Mammary epithelial cell (primary cell): Measurements from ENCODE around the gene MAGEA2.
"Not testable (repeated sequence)": the region's sequence is repeated elsewhere in the genome, so short reads cannot be mapped to it uniquely, and the experiment has no call there.

Source experiments
- CTCF ChIP-seq, 2 donors: IDR thresholded peaks in 1 of 2; conservative IDR thresholded peaks in 1 of 2; 2 replicates each; pipeline ENCODE4 v1.5.1; 2011 to 2012; ENCODE audit warnings: inconsistent platforms in 2 of 2, low read length in 2 of 2, mild to moderate bottlenecking in 2 of 2, control low read depth in 1 of 2, low read depth in 1 of 2; ENCODE audit not compliant: insufficient read depth in 1 of 2; ENCODE audit errors: extremely low read depth in 1 of 2
- EZH2 ChIP-seq: IDR thresholded peaks from 2 replicates; pipeline ENCODE4 v1.6.1; 2012; ENCODE audit warnings: low read length, inconsistent platforms, borderline replicate concordance

GRCh38 chrX:152736528-152736927 lies 17.1 kb downstream of the MAGEA2 start:
- not testable (repeated sequence) for TF ChIP-seq CTCF (conservative IDR thresholded peaks at IDR 0.05 in 1 of 2, IDR thresholded peaks at IDR 0.05 in 1 of 2; ENCODE audit: extremely low read depth in 1 of 2, insufficient read depth in 1 of 2, low read depth in 1 of 2, low read length in 2 of 2); EZH2
